Prostate gland (tissue), 2 donors: ENCODE results near the gene MAML3.

Source experiments
- CTCF ChIP-seq, 4 experiments: fragments of 200-600 bp in 2 of 4; fragments of 450-650 bp in 2 of 4; sonication (generic) in 2 of 4; IDR thresholded peaks; 1 replicate in 3 of 4; 2 replicates in 1 of 4; pipeline ENCODE4 v1.5.1; 2016 to 2019; ENCODE audit warnings: antibody characterized with exemption in 4 of 4, mild to moderate bottlenecking in 2 of 4, moderate library complexity in 2 of 4
- POLR2A ChIP-seq: fragments of 450-650 bp; IDR thresholded peaks from one replicate; pipeline ENCODE4 v1.6.1; 2016; ENCODE audit warnings: antibody characterized with exemption, mild to moderate bottlenecking
- POLR2AphosphoS5 ChIP-seq: sonication (generic); formaldehyde crosslinking; IDR thresholded peaks from one replicate; pipeline ENCODE4 v1.6.1; 2017; ENCODE audit warnings: antibody characterized with exemption

- TF ChIP-seq CTCF (IDR thresholded peaks at IDR 0.05) (no peak), POLR2A (no peak), POLR2AphosphoS5 (peak; percentile 23)
Measured at GRCh38 chr4:139676913-139677585, 476.9 kb downstream of the MAML3 start.
